ENCODE results near the gene KCTD1.
"Not testable (repeated sequence)": the region's sequence is repeated elsewhere in the genome, so short reads cannot be mapped to it uniquely, and the experiment has no call there.

Gene KCTD1

GRCh38 chr18:26457195-26457594 lies 91.2 kb downstream of the KCTD1 start:
- CTCF ChIA-PET: interaction anchor here (1.0 kb wide), 1 partner anchor 73 kb away, joined by 3 read pairs; no protein-coding TSS in a partner anchor
- no peak overlapping the region for H3K27ac Mint-ChIP-seq
- H3K4me3 Mint-ChIP-seq: no peak overlapping the region
- no peaks in the 10 kb centered on the region for H3K27me3 Mint-ChIP-seq
- H3K9me3 Mint-ChIP-seq: no peaks in the 10 kb centered on the region
- DNase-seq: no peak
- H3K4me1 Mint-ChIP-seq: no peaks in the 10 kb centered on the region
- no peaks in the 10 kb centered on the region for H3K36me3 Mint-ChIP-seq

DNA sequence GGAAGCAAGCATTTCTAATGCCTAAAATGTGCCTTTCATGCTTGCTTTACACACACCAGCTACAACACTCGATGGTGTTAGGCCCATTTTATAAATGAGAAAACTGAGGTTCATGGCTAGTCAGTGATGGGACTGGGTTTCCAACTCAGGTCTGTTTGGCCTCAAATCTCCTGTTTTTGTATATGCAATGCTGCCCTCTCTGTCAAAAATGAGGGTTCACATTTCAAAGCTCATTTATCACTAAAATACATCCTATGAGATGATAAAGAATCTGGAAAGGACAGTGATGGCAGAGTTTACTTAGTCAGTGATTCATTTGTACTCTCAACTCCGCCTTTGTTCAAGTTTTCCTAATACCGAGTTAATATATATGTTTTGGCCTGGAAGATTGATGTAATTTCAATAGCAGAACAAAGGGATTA lies 92.3 kb downstream of the KCTD1 start:
- H3K27me3 Mint-ChIP-seq: peaks cover 1% of the 10 kb centered on the region
- H3K9me3 Mint-ChIP-seq: no peaks in the 10 kb centered on the region
- DNase-seq: no peak
- H3K4me3 Mint-ChIP-seq: no peak overlapping the region
- CTCF ChIA-PET: no interaction called here
- no peak overlapping the region for H3K27ac Mint-ChIP-seq
- H3K4me1 Mint-ChIP-seq: no peaks in the 10 kb centered on the region
- H3K36me3 Mint-ChIP-seq: no peaks in the 10 kb centered on the region

DNA sequence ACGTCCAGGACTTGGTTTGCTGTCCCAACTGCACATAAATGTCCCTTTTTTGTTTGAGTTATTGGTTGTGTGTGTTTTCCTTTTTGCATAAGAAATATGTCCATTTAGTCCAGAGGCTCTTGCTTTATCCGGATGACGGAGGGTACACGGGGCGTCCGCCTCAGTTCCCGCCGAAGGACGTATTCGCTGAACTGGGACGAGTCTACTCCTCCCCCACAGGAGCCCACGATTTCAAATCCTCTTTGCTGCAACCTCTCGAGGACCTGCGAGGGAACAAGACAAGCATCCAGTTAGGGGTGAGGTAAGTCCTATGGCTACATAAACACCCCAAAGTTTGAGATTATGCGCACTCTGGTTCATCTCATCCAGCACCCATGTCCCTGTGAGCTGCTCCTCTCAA lies 92.7 kb downstream of the KCTD1 start:
- Mint-ChIP-seq H3K9me3 (no peaks in the 10 kb centered on the region), H3K27me3 (peaks cover 5% of the 10 kb centered on the region), H3K27ac (no peak overlapping the region), H3K4me3 (no peak overlapping the region), H3K4me1 (no peaks in the 10 kb centered on the region), H3K36me3 (no peaks in the 10 kb centered on the region)
- CTCF ChIA-PET: no interaction called here
- no peak for DNase-seq

GRCh38 chr18:26454616-26455015 lies 93.7 kb downstream of the KCTD1 start:
- H3K27ac Mint-ChIP-seq: no peak overlapping the region
- H3K36me3 Mint-ChIP-seq: no peaks in the 10 kb centered on the region
- no peak for DNase-seq
- no peaks in the 10 kb centered on the region for H3K4me1 Mint-ChIP-seq
- CTCF ChIA-PET: no interaction called here
- peaks cover 5% of the 10 kb centered on the region for H3K27me3 Mint-ChIP-seq
- H3K4me3 Mint-ChIP-seq: no peak overlapping the region
- no peaks in the 10 kb centered on the region for H3K9me3 Mint-ChIP-seq

DNA sequence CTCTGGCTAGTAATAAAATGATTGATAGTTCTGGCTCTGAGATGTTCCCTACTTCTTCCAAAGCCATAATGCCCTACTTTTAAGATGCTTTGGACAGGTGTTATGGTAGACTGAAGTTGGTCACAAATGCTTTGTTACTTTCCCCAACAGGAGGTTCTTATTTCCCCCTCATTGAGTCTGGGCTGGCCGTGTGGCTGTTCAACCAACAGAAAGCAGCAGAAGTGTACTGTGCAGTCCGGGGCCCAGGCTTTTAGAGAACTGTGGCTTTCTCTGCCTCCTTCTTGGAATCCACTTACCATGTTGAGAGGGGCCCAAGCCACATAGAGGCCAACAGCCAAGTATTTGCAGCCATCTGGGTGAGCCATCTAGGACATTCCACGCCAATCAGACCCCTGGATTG lies 94.2 kb downstream of the KCTD1 start:
- Mint-ChIP-seq H3K36me3 (no peaks in the 10 kb centered on the region), H3K4me3 (no peak overlapping the region), H3K9me3 (no peaks in the 10 kb centered on the region), H3K27me3 (peaks cover 5% of the 10 kb centered on the region), H3K4me1 (no peaks in the 10 kb centered on the region), H3K27ac (no peak overlapping the region)
- DNase-seq: no peak
- CTCF ChIA-PET: no interaction called here

GRCh38 chr18:26453386-26453901 lies 94.9 kb downstream of the KCTD1 start:
- H3K27me3 Mint-ChIP-seq: peaks cover 5% of the 10 kb centered on the region
- CTCF ChIA-PET: no interaction called here
- no peaks in the 10 kb centered on the region for H3K9me3 Mint-ChIP-seq
- no peaks in the 10 kb centered on the region for H3K4me1 Mint-ChIP-seq
- H3K4me3 Mint-ChIP-seq: no peak overlapping the region
- H3K27ac Mint-ChIP-seq: no peak overlapping the region
- no peak for DNase-seq
- H3K36me3 Mint-ChIP-seq: no peaks in the 10 kb centered on the region

- Mint-ChIP-seq H3K27me3 (peaks cover 12% of the 10 kb centered on the region), H3K9me3 (no peaks in the 10 kb centered on the region), H3K27ac (no peak overlapping the region), H3K4me1 (no peaks in the 10 kb centered on the region), H3K4me3 (no peak overlapping the region), H3K36me3 (no peaks in the 10 kb centered on the region)
- CTCF ChIA-PET: no interaction called here
- no peak for DNase-seq
These were observed 97.2 kb downstream of the KCTD1 start for GRCh38 chr18:26450989-26451682.

- H3K4me1 Mint-ChIP-seq: no peaks in the 10 kb centered on the region
- no peaks in the 10 kb centered on the region for H3K9me3 Mint-ChIP-seq
- no peaks in the 10 kb centered on the region for H3K36me3 Mint-ChIP-seq
- no peak overlapping the region for H3K27ac Mint-ChIP-seq
- CTCF ChIA-PET: no interaction called here
- H3K27me3 Mint-ChIP-seq: peaks cover 17% of the 10 kb centered on the region
- no peak overlapping the region for H3K4me3 Mint-ChIP-seq
- DNase-seq: no peak
These were observed 99.6 kb downstream of the KCTD1 start for GRCh38 chr18:26448714-26449159.

DNA sequence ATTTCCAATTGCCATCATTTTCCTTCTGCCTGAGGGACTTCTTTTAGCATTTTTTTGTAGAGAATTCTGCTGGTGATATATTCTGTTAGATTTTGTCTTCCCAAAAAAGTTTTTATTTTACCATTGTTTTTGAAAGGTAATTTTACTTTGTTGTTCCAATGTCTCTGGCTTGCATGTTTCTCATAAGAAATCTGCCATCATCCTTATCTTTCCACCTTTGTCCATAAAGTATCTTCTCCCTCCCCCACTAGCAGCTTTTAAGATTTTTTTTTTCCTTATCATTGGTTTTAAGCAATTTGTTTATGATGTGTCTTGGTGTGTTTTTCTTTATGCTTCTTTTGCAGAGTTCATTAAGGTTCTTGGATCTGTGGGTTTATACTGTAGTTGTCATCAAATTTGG lies 104.5 kb downstream of the KCTD1 start:
- Mint-ChIP-seq H3K4me3 (no peak overlapping the region), H3K9me3 (no peaks in the 10 kb centered on the region), H3K27me3 (peaks cover 12% of the 10 kb centered on the region), H3K36me3 (no peaks in the 10 kb centered on the region), H3K4me1 (no peaks in the 10 kb centered on the region), H3K27ac (no peak overlapping the region)
- CTCF ChIA-PET: no interaction called here
- DNase-seq: no peak

DNA sequence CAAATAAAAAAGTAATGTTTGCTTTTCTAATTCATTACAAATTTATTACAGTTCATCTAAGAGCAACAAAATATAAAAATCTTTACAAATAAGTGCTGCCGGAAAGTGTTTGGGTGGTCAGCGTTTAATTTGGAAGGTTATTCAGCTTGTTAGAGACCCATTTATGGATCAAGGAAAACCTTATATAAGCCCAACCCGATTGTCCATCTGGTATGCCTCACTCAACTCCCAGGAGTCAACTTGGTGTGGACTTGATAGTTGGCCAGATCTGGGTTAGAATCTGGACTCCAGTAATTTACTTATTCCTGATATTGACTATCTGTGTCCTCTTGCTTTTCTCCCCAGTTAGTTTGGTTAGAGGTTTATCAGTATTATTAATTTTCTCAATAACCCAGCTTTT lies 106.2 kb downstream of the KCTD1 start:
- no peak overlapping the region for H3K4me3 Mint-ChIP-seq
- H3K27me3 Mint-ChIP-seq: peaks cover 5% of the 10 kb centered on the region
- no peaks in the 10 kb centered on the region for H3K36me3 Mint-ChIP-seq
- DNase-seq: no peak
- no peaks in the 10 kb centered on the region for H3K9me3 Mint-ChIP-seq
- no peaks in the 10 kb centered on the region for H3K4me1 Mint-ChIP-seq
- no peak overlapping the region for H3K27ac Mint-ChIP-seq
- CTCF ChIA-PET: no interaction called here

DNA sequence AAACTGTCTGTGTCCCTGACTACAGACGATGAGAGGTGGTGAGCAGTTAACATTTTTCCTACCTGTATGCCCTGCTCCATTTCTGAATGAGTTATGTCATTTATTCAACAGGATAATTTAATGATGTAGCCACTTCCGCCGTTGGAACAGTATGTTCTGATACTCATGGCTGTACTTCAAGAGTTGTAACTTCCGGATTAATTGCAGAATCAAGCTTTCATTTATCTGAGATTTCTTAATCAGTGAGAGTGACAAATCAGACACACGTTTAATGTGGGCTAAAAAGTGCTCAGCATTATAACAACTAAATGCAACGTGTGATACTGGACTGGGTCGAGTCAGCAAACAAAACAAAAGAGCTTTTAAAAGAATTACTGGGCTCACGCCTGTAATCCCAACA lies 107.7 kb downstream of the KCTD1 start:
- CTCF ChIA-PET: no interaction called here

GRCh38 chr18:26439537-26439936 lies 108.8 kb downstream of the KCTD1 start:
- H3K4me1 Mint-ChIP-seq: no peaks in the 10 kb centered on the region
- no peaks in the 10 kb centered on the region for H3K36me3 Mint-ChIP-seq
- CTCF ChIA-PET: interaction anchor here (0.6 kb wide), 1 partner anchor 48 kb away, joined by 3 read pairs; no protein-coding TSS in a partner anchor
- H3K27me3 Mint-ChIP-seq: peaks cover 5% of the 10 kb centered on the region
- H3K9me3 Mint-ChIP-seq: no peaks in the 10 kb centered on the region
- no peak overlapping the region for H3K27ac Mint-ChIP-seq
- DNase-seq: no peak
- H3K4me3 Mint-ChIP-seq: no peak overlapping the region

More for the DNA sequence above, 107.7 kb downstream of the KCTD1 start:
- H3K36me3 Mint-ChIP-seq: no peaks in the 10 kb centered on the region
- H3K27me3 Mint-ChIP-seq: peaks cover 10% of the 10 kb centered on the region
- no peak for DNase-seq
- H3K4me3 Mint-ChIP-seq: no peak overlapping the region
- H3K9me3 Mint-ChIP-seq: no peaks in the 10 kb centered on the region
- no peaks in the 10 kb centered on the region for H3K4me1 Mint-ChIP-seq
- H3K27ac Mint-ChIP-seq: no peak overlapping the region

DNA sequence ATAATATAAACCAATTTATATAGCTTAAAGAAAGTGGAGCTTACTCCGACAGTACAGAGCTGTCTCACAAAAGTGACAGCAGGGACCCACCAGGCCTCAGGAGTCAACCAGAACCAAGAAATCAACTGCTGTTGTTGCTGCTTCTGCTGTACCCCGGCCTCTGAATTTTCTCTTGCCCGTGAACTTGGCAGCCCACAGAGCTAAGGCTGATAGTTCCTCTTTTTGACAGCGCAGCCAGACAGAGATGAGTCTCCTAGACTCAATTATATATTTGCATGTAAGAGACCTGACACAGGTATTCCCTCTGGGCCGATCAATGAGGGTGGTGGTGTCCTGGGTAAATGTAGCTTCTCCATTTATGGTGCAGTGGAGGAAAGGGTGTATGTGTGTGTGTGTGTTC lies 109.4 kb downstream of the KCTD1 start:
- no peak for DNase-seq
- Mint-ChIP-seq H3K36me3 (no peaks in the 10 kb centered on the region), H3K9me3 (no peaks in the 10 kb centered on the region), H3K4me3 (no peak overlapping the region), H3K27ac (no peak overlapping the region), H3K27me3 (peaks cover 5% of the 10 kb centered on the region), H3K4me1 (no peaks in the 10 kb centered on the region)
- CTCF ChIA-PET: no interaction called here

- H3K36me3 Mint-ChIP-seq, DNase-seq, H3K9me3 Mint-ChIP-seq, CTCF ChIA-PET, H3K4me1 Mint-ChIP-seq, H3K27me3 Mint-ChIP-seq, H3K4me3 Mint-ChIP-seq, H3K27ac Mint-ChIP-seq: not testable (repeated sequence)
These were observed 110.7 kb downstream of the KCTD1 start for GRCh38 chr18:26437634-26438033.

DNA sequence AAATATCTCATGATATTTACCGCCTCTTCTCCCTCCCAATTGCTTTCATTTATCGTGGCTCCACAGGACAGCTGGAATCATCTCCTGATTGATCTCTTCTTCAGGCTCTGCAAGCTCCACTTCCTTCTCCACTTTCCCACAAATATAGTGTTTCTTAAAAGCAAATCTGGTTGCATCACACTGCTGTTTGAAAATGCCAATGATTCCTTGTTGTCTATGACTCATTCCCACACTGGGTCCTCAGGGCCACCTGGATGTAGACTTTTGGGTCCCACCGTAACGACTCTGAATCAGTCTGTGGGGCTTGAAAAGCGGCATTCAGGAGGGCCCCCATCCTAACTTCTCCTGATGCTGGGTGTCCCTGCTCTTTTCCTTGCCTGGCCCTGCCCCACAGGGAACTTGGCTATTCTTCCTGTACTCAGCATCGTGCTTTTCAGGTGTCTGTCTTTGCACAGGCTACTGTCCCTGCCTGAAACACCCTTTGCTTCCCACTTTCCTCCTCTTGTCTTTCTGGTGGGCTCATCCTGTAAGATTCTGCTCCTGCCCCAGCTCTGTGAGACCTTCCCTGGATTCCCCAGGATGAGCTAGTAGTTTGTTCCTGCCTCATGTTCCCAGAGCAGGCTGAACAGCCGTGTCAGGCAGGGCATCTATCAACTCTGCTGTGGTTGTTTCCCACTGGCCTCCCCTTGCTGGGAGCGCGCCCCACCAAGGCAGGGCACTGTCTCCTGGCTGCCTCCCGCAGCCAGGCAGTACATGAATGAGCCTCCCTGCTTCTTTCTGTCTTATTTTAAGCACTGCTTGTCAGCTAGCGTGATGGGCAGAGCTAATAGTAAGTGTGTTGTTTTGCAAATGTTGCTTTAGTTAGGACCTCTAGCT lies 111.9 kb downstream of the KCTD1 start:
- Mint-ChIP-seq H3K4me3 (no peak overlapping the region), H3K9me3 (no peaks in the 10 kb centered on the region), H3K4me1 (no peaks in the 10 kb centered on the region), H3K27me3 (peaks cover 8% of the 10 kb centered on the region), H3K27ac (no peak overlapping the region), H3K36me3 (no peaks in the 10 kb centered on the region)
- CTCF ChIA-PET: no interaction called here
- no peak for DNase-seq

Measured in activated naive CD4-positive, alpha-beta T cell treated with anti-CD3 and anti-CD28 coated beads, Interleukin-2, amount 10 ng/mL, durations not matched to agents 7 days and 5 days (primary cell).